Adipose tissue (tissue), 3 donors: ENCODE data around the gene GNG11. TPM values are rescaled to one million over a fixed set of nuclear protein-coding genes. Genes with fewer than 3 reads are reported as not detected.

ENCODE experiments used
- H3K27ac ChIP-seq: one replicate; pipeline ENCODE4 v1.5.1; 2013; ENCODE audit warnings: low read depth, low read length
- WGBS, 3 donors: extraction: QIAGEN DNeasy Blood & Tissue Kit; methylation state at CpG; one replicate each; pipeline ENCODE4 v1.1.7; 2013; 5-methylcytosine and 5-hydroxymethylcytosine counted together
- polyA plus RNA-seq, 3 donors: library from polyadenylated mRNA; stranded (reverse); fragments of 200-250 nt; gene quantifications; one replicate each; pipeline ENCODE4 v1.2.3, GENCODE V29; 2013
- donor health status: healthy with polysubstance abuse.
- donor health status: Bipolar disorder and iron deficiency.
- donor health status: healthy.

Gene GNG11
- polyA plus RNA-seq, 3 donors, result 6.8 to 130 (median 42.3) TPM

DNA sequence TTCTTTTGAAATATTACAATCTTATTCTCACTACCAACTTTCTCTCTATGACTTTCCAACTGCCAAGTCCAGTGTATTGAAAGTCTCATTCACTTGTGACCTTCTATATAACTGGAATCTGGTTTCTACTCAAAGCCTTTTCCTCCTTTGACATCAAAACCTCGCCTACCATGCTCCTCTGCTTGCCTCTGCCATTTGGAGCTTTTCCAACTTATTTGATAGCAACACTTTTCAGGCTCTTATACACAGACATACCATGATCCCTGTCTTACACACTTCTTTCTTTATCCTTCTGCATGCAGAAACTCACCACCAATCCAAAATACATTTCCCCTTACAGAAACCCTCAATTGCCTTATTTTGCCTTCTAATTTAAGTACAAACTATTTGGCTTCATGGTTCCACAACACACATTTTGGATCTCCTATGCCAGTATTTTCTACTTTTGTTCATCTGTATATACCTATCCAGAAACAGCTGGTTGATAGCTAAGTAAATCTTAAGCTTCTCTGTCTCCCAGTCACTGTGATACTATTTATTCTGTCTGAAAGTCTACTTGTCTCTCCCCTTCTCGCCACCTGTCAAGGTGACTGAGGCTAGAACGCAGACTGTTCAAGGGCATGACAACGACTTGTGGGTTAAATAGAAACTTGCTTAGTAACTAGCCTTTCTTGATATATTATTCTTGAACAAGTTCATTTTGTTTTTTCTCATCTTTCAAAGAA is 22.4 kb downstream of the GNG11 start:
- H3K27ac ChIP-seq, result no peak overlapping the region
- 58 to 63% (median 60%) methylated on average over 4 of the region's 4 CpGs for WGBS, 3 donors

DNA sequence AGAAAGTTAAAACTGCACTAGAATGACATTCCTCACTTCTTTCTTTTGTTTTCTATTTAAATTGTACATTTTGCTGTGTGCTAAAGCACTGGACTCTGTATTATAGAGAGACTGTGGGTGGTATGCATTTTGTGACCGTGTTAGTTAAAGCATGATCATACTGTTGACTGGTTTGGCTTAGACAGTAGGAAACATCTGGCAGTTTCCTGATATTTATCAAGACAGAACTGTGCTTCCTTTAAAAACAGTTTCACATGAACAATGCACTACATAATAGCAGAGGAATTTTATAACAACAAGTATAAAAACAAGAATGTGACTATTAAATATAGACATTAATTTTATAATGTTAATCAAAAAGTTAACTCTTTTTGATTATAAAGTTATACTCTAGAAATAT is 23.1 kb downstream of the GNG11 start:
- 3 to 32% (median 13%) methylated on average over 1 of the region's 1 CpG for WGBS, 3 donors
- no peak overlapping the region for H3K27ac ChIP-seq

DNA sequence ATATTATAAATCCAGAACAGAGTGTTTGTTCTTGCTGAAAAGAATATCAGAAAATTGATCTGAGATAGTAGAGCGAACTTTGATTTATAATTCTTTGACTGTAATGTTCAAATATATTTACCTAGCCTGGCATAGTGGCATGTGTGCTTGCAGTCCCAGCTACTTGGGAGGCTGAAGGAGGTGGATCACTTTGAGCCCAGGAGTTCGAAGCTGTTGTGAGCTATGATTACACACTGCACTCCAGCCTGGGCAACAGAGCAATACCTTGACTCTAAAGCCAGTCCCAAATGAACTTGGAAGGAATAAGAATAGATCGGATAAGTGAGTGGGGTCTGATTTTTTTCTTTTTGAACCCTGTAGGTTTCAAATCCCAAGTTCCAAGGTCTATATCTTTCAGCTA is 23.5 kb downstream of the GNG11 start:
- WGBS, 3 donors, result 17 to 48% (median 33%) methylated on average over 3 of the region's 3 CpGs
- no peak overlapping the region for H3K27ac ChIP-seq

DNA sequence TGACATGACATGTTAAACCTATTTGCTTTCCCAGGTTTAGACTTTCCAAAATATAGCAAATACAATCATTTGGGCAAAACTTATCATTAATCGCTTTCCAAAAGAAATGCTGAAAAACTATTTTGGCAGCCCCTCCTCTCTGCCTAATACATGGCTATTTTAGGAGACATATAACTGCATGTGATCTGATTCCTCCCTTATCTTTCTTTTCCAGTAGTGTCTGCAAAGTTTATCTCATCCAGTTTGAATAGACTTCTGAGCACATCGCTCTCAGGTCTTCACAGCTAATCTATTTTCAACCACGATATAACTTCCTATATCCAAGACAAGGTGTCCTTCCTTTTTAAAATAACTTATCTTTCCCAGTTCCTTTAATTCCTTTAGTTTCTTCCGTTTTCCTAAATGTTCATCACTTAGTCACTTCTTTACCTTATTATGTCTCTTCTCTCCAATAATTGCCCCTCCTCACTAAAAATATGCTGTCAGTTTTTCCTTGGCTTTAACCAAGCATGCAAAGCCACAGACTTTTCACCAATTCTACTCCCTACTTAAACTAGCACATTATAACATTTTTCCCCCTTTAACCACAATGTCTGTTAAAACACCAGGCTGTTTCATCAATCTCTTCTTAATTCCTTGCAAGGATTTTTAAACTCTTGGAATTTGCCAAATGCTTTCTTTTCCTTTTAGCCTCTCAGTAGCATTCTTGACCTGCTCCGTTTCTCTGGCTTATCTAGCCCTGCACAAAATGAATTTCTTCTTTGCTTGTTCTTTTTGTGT is 24.4 kb downstream of the GNG11 start:
- H3K27ac ChIP-seq, result no peak overlapping the region
- 41 to 66% (median 41%) methylated on average over 5 of the region's 5 CpGs for WGBS, 3 donors

DNA sequence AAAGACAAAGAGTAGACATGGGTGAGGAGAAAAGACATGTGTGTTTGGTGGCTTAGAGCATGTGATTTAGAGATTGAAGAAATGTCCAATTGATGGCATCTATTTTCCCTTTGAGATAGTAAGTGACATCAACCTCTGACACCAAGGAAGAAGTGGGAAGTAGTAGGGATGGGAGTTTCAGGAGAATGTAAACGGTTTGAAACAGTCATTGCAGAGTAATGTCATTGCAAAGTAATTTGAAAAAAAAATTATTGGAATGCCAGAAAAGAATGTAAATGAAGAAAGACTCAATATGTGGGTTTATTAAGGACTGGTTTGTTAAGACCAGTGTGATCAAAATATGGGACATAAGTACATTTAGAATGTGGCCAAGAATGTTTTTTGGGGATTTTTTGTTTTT is 26.6 kb downstream of the GNG11 start:
- 33 to 78% (median 72%) methylated on average over 1 of the region's 1 CpG for WGBS, 3 donors
- no peak overlapping the region for H3K27ac ChIP-seq

DNA sequence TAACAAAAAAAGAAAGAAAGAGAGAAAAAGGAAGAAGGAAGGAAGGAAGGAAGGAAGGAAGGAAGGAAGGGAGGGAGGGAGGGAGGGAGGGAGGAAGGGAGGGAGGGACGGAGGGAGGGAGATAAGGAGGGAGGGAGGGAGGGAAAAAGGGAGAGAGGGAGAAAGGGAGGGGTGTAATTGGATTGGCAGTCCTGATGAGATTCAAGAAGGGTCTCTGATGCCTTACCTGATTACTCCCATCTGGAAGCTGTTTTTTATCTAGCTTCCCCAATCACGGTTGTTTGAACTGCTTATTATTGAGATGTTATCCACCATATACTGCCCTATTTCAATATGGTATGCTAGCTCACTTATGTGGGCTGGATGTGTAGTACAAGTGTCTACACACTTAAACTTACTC is 27.3 kb downstream of the GNG11 start:
- 42 to 75% (median 71%) methylated on average over 1 to 2 of the region's 2 CpGs for WGBS, 3 donors
- H3K27ac ChIP-seq, result no peak overlapping the region

DNA sequence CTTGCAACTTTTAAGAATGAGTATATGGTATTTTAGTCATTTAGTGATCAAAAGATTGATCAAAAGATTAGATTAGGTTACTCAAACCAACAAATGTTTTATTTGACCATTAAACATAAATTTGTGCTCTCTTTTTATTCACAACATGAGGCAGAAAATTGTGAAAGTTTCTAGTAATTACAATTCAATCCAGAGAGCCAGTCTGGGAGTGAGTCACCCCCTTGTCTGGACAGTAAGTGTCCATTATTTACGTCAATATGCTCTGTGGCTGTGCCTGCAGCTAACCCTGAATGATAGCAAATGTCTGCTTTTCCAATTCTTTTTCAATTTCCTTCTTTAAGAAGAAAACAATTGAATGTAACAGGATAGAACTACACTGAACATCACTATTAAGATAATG is 27.9 kb downstream of the GNG11 start:
- WGBS, 3 donors, result 50 to 76% (median 67%) methylated on average over 1 of the region's 1 CpG

DNA sequence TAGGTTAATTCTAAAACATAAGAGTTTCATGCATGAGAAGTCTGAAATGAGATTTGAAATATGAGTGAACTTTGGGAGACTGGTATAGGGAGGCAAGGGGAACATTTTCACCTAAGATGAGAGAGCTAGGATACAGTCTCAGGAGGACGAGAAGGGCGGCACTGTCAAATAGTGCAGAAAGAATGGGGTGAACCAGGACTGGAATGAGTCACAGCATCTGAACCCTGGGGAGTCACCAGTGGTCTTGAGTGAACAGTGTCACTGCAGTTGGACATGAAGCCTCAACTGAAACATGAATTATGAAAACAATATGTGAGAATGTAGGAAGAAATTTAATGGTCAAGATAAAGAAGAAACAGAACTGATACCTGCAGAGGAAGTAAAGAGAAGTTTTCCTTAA is 33.8 kb downstream of the GNG11 start:
- 76 to 92% (median 89%) methylated on average over 2 of the region's 2 CpGs for WGBS, 3 donors
- no peak overlapping the region for H3K27ac ChIP-seq

More for the DNA sequence above, 27.9 kb downstream of the GNG11 start:
- H3K27ac ChIP-seq, result no peak overlapping the region

DNA sequence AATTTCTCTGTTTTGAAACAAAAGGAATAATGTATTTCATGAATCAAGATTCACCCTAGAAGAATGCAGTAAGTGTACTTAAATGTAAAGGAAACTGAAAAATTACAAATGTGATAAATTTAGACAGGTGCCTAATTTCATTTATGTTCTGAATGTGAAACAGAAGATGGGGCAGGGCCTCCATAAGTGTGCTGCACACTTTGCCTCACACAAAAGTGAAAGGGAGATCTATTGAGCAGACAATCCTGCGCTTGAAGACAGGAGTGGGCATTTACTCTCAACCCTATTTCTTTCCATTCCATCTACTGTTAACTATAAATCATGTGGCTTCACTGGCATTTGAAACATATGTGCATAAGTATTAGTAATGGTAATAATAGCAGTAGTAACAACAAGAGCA is 36.2 kb downstream of the GNG11 start:
- WGBS, 3 donors, result 97 to 100% (median 98%) methylated on average over 1 of the region's 1 CpG
- H3K27ac ChIP-seq, result no peak overlapping the region

DNA sequence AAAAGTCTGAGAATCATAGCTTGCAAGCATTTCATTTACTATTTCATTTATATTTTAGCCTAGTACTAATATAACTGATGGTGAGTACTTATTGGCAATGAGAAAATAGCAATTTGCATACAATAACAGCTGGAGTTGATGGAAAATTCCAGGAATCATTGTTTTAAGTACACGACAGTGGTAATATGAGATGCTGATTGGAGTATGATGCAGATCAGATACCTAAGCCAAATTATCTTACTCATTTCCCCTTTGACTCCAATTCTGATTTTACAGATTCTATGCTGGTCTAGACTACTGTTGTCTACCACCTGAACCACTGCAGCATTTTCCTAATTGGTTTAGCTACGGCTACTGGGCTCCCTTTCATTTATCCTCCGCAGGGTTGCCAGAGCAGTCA is 36.7 kb downstream of the GNG11 start:
- H3K27ac ChIP-seq, result no peak overlapping the region
- WGBS, 3 donors, result 75 to 91% (median 76%) methylated on average over 3 of the region's 3 CpGs

DNA sequence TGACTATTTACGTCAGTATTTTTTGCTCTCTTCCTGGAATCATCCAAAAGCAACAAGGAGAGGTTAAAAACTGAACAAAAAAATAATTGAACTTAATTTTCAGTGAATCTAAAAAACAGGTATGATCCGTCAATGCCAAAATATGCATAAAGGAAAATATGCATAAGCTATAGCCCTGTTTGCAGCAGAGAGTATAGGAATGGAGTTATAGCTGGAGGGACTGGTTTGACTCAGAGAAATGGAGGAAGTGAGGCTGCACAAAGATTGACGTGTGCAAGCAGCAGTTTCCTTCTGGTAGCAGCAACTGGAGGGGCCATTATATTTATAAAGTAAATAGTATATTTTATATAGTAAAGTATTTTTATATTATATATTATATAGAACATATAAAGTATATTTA is 37.1 kb downstream of the GNG11 start:
- 69 to 89% (median 70%) methylated on average over 3 of the region's 3 CpGs for WGBS, 3 donors
- H3K27ac ChIP-seq, result no peak overlapping the region

DNA sequence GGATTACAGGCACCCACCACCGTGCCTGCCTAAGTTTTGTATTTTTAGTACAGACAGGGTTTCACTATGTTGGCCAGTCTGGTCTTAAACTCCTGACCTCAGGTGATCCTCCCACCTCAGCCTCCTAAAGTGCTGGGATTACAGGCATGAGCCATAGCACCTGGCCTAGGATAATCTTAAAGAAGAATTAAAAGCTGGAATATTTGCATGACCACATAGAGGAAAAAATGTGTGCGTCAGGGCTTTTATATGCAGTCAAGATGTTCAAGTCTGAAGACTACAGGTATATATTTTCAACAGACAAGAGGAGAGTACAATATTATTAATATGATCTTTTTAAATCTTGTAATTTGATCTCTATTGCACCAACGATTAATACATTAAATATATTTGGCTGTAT is 39.5 kb downstream of the GNG11 start:
- H3K27ac ChIP-seq, result no peak overlapping the region
- 87 to 91% (median 91%) methylated on average over 3 of the region's 3 CpGs for WGBS, 3 donors

DNA sequence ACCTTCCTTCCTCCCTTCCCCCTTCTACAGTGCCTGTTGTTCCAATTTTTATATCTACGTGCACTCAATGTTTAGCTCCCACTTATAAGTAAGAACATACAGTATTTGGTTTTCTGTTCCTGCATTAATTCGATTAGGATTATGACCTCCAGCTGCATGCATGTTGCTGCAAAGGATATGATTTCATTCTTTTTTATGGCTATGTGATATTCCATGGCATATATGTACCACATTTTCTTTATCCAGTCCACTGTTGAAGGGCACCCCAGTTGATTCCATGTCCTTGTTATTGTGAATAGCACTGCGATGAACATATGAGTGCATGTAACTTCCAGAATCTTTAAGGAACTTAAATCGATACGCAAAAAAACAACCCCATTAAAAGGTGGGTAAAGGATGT is 42.7 kb downstream of the GNG11 start:
- 94 to 96% (median 95%) methylated on average over 5 of the region's 5 CpGs for WGBS, 3 donors
- no peak overlapping the region for H3K27ac ChIP-seq

DNA sequence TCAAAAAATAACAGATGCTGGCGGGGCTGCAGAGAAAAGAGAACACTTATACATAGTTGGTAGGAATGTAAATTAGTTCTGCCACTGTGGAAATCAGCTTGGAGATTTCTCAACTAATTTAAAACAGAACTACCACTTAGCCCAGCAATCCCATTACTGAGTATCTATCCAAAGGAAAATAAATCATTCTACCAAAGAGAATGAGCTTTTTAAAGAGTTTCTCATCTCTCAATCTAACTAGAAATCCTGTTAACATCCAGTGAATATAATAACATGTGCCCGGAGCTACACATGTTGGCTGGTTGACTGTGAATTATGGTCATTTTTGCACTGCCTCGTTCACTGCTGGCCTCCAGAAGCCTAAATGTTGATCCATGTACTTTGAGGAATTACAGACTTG is 43.3 kb downstream of the GNG11 start:
- no peak overlapping the region for H3K27ac ChIP-seq
- WGBS, 3 donors, result 79 to 90% (median 82%) methylated on average over 3 of the region's 3 CpGs

DNA sequence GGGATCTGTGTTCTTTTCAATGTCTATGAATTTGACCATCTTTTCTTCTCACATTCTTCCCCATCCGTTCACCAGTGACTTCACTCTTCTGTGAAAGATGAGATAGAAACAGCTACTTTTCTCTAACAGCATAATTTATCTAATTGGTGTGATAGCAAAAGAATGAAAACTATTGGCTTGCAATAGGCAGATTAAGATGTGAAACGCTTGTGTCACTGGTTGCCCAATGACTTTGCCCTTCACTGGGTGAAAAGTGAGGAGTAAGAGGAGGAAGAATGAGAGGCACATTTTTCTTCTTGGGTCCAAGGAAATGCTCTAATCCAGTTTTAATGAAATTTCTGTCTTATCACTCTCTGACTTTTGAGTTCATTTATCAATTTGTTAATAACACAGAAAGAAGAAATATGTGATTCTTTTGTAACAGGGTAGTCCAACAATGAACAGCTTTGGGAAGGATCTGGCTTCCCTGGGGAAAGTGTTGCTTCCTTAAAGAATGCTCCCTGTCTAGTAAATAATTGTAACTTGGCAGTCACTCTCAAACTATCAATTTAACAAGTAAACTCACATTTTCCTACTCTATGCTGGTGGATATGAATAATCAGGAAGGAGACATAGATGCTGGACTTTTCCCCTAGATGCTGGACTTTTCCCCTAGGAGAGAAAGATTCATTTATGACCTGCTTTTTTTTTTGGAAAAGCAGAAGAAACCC is 47.5 kb downstream of the GNG11 start:
- H3K27ac ChIP-seq, result no peak overlapping the region
- 52 to 77% (median 59%) methylated on average over 2 of the region's 2 CpGs for WGBS, 3 donors

DNA sequence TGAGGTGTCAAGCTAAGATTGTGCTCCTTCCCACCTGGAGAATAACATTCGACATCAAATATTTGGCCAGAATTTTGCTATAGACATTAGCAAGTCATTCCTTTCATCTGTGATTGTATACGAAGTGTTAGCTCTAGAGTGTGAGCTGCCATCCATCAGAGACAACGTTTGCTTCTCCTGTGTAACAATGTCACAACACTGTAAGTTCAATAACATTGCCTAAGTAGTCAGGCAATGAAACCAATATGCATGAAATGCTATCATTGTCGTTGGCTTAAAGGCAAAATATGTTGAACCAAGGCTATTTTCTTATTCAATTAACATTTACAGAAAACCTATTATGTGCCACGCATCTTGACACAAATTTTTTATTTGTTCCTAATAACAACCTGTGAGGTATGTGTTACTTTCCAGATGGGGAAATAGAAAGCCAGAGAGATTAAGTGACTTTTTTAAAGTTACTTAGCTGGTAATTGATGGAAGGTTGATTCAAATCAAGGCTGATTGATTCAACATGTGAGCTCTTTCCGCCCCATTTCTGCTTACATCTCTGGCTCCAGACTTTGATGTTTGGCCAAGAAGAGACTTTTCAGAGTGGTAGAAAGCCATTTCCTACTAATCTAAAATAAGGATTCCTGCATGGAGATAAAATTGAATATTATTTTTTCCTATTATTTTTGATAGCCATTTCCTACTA is 50.6 kb downstream of the GNG11 start:
- WGBS, 3 donors, result 75 to 77% (median 77%) methylated on average over 6 of the region's 6 CpGs

DNA sequence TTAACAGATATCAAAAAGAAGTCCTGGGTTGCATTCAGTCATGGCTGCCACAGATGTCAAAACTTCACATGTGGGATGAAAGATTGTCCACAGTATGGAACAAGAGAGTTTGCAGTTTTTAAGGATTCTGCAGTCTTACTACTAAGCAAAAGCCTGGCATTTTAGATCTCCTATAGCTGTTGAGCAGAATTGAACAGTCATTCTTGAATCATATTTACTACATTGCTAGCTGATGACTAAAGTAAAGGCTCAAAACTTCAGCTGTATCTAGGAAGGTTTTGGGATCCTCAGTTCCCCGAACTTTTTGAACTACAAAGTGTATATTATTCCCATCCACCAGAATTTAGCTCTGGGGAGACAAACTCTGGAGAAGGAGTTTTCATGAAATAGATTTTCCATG is 51.6 kb downstream of the GNG11 start:
- no peak overlapping the region for H3K27ac ChIP-seq
- 86 to 96% (median 94%) methylated on average over 1 of the region's 1 CpG for whole genome bisulfite sequencing, 3 donors

More for the DNA sequence above, 50.6 kb downstream of the GNG11 start:
- no peak overlapping the region for H3K27ac ChIP-seq

DNA sequence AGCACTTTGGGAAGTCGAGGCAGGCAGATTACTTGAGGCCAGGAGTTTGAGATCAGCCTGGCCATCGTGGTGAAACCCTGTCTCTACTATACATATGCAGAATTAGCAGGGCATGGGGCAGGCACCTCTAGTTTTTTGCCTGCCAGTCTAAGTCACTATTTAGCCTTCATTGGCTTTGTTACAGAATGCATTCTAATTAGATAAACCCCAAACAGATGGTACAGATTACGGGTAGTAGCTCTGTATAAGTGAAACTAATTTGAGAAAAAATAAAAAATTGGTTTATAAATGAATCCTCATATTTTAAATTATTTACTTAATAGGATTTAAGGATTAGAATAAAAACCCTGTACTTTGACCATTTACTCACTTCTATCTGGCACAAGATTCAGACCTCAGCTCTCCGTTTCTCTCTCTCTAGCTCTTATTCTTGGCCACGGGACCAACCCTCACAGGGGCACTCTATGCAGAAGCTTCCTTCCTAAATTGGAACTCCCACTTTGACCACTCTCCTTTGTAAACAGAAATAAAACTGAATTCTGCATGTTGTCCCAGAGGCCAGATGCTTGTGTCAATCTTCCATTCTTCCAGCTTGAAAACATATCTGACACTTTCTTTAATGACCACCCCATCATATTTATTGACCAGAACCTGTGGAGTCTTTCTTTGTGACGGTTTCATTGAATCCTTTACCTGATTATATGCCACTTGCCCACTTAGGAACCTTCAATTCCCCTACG is 55.8 kb downstream of the GNG11 start:
- 71 to 72% (median 72%) methylated on average over 7 of the region's 7 CpGs for WGBS, 3 donors
- H3K27ac ChIP-seq, result no peak overlapping the region
